GM13976 (cell line): ENCODE data around the gene MLYCD.

ENCODE experiments used
- DNase-seq: peaks from one replicate; pipeline ENCODE4 v3.0.0; 2012; ENCODE audit warnings: low spot score
- CTCF ChIP-seq: IDR thresholded peaks from 2 replicates; pipeline ENCODE4 v1.5.1; 2012; ENCODE audit warnings: borderline replicate concordance, mild to moderate bottlenecking; ENCODE audit not compliant: insufficient read depth; ENCODE audit errors: extremely low read depth, missing control alignments, control extremely low read depth
- in situ Hi-C: fragments of 300-500 bp; cut with MboI; formaldehyde crosslinking; loops from one replicate; pipeline ENCODE4 v1.12.0; 2022; ENCODE audit warnings: low sequenced_read_pairs, mixed read lengths, inconsistent platforms; ENCODE audit not compliant: unreplicated experiment

MLYCD gene

GRCh38 chr16:83967838-83968305 lies 69.0 kb downstream of the MLYCD start, which contains the start of gene NECAB2:
Gene NECAB2, plus strand, starts transcription at chr16:83968244. Its CDS starts 405 bp downstream, at chr16:83968649.
- peak; percentile 76 for TF ChIP-seq CTCF
- in situ Hi-C loops, result loop anchor here (25.0 kb wide), 2 partner anchors 94 to 519 kb away; no protein-coding TSS in a partner anchor
- peak; percentile 91 for DNase-seq

- TF ChIP-seq CTCF, result no peak
- in situ Hi-C loops, result loop anchor here (25.0 kb wide), 2 partner anchors 94 to 519 kb away; no protein-coding TSS in a partner anchor
- no peak for DNase-seq
Measured at GRCh38 chr16:83968306-83968851, 69.5 kb downstream of the MLYCD start.

GRCh38 chr16:83968891-83969649 lies 70.2 kb downstream of the MLYCD start:
- DNase-seq, result no peak
- in situ Hi-C loops, result loop anchor here (25.0 kb wide), 2 partner anchors 93 to 518 kb away; no protein-coding TSS in a partner anchor
- no peak for TF ChIP-seq CTCF

- DNase-seq, result no peak
- no peak for TF ChIP-seq CTCF
- in situ Hi-C loops, result loop anchor here (10.0 to 25.0 kb wide), 3 partner anchors 92 to 517 kb away; partner anchors contain the start of gene TAF1C
Measured at GRCh38 chr16:83969771-83970429, 71.0 kb downstream of the MLYCD start.

- TF ChIP-seq CTCF, result no peak
- in situ Hi-C loops, result loop anchor here (10.0 to 25.0 kb wide), 3 partner anchors 92 to 517 kb away; partner anchors contain the start of gene TAF1C
- no peak for DNase-seq
Measured at GRCh38 chr16:83970430-83970815, 71.5 kb downstream of the MLYCD start.
